ENCODE data around the gene CDH20. TPM values are rescaled to one million over a fixed set of nuclear protein-coding genes. Genes with fewer than 3 reads are reported as not detected.

Gene CDH20
- polyA plus RNA-seq, 3 donors = not detected

- peaks cover 0 to 1% (median 0%) of the 10 kb centered on the region in 7 donors for H3K9me3 Mint-ChIP-seq
- H3K9me3 ChIP-seq (replicated peaks in 1 of 2; ENCODE audit: control insufficient read depth in 1 of 2, insufficient read depth in 1 of 2, low read length in 2 of 2) = no peaks in the 10 kb centered on the region
- no peak overlapping the region for H3K4me2 ChIP-seq (replicated peaks; ENCODE audit: extremely low read depth, low read length, poor library complexity, severe bottlenecking)
- H3K9ac ChIP-seq (ENCODE audit: insufficient read depth, low read length, poor library complexity, severe bottlenecking) = no peak overlapping the region
- no peaks in the 10 kb centered on the region for H3K4me1 ChIP-seq (ENCODE audit: control insufficient read depth in 1 of 2, insufficient read depth in 2 of 2, low read length in 2 of 2)
- no peaks in the 10 kb centered on the region for H3K27me3 ChIP-seq (ENCODE audit: control insufficient read depth in 2 of 2, insufficient read depth in 2 of 2, low read length in 2 of 2)
- H3K4me3 ChIP-seq (replicated peaks in 1 of 3; ENCODE audit: low read depth in 2 of 3, low read length in 3 of 3) = no peak overlapping the region
- no peaks in the 10 kb centered on the region for H3K79me2 ChIP-seq (ENCODE audit: insufficient read depth, low read length)
- H4K20me1 ChIP-seq (ENCODE audit: insufficient read depth, low read length) = no peaks in the 10 kb centered on the region
- 100% methylated on average over 1 of the region's 3 CpGs for WGBS (ENCODE audit: insufficient coverage)
- H2AFZ ChIP-seq (ENCODE audit: insufficient read depth, low read depth, low read length, poor library complexity, severe bottlenecking) = no peak overlapping the region
- no peak for TF ChIP-seq CTCF (IDR thresholded peaks at IDR 0.05)
- H3K27ac Mint-ChIP-seq = no peak overlapping the region
- H3K4me1 Mint-ChIP-seq = no peaks in the 10 kb centered on the region
- no peak overlapping the region for H3K27ac ChIP-seq (ENCODE audit: low read depth in 1 of 2, low read length in 2 of 2)
- intact Hi-C loops (cut with micrococcal nuclease) = no loop called here
- no peak overlapping the region for H3K4me3 Mint-ChIP-seq
- H3K36me3 Mint-ChIP-seq = no peaks in the 10 kb centered on the region
- DNase-seq = no peak
- H3K36me3 ChIP-seq (replicated peaks in 1 of 2; ENCODE audit: control insufficient read depth in 1 of 2, insufficient read depth in 2 of 2, low read length in 2 of 2) = no peaks in the 10 kb centered on the region
- H3K27me3 Mint-ChIP-seq (ENCODE audit: low read depth in 3 of 3) = peaks cover 2% of the 10 kb centered on the region in 3 donors
Observed at GRCh38 chr18:61497422-61497821, 164.2 kb downstream of the CDH20 start.

GRCh38 chr18:61502472-61502871 lies 169.2 kb downstream of the CDH20 start:
- Histone ChIP-seq H3K4me1 (ENCODE audit: control insufficient read depth in 1 of 2, insufficient read depth in 2 of 2, low read length in 2 of 2) (no peaks in the 10 kb centered on the region), H3K36me3 (replicated peaks in 1 of 2; ENCODE audit: control insufficient read depth in 1 of 2, insufficient read depth in 2 of 2, low read length in 2 of 2) (no peaks in the 10 kb centered on the region), H4K20me1 (ENCODE audit: insufficient read depth, low read length) (no peaks in the 10 kb centered on the region), H3K9me3 (replicated peaks in 1 of 2; ENCODE audit: control insufficient read depth in 1 of 2, insufficient read depth in 1 of 2, low read length in 2 of 2) (no peaks in the 10 kb centered on the region), H3K9ac (ENCODE audit: insufficient read depth, low read length, poor library complexity, severe bottlenecking) (no peak overlapping the region), H3K4me3 (replicated peaks in 1 of 3; ENCODE audit: low read depth in 2 of 3, low read length in 3 of 3) (no peak overlapping the region), H3K79me2 (ENCODE audit: insufficient read depth, low read length) (no peaks in the 10 kb centered on the region), H3K27ac (ENCODE audit: low read depth in 1 of 2, low read length in 2 of 2) (no peak overlapping the region), H3K4me2 (replicated peaks; ENCODE audit: extremely low read depth, low read length, poor library complexity, severe bottlenecking) (no peak overlapping the region), H2AFZ (ENCODE audit: insufficient read depth, low read depth, low read length, poor library complexity, severe bottlenecking) (no peak overlapping the region), H3K27me3 (ENCODE audit: control insufficient read depth in 2 of 2, insufficient read depth in 2 of 2, low read length in 2 of 2) (peaks cover 0 to 5% of the 10 kb centered on the region in 2 donors)
- Mint-ChIP-seq H3K4me1 (no peaks in the 10 kb centered on the region), H3K9me3 (no peaks in the 10 kb centered on the region), H3K4me3 (no peak overlapping the region), H3K27ac (no peak overlapping the region), H3K36me3 (no peaks in the 10 kb centered on the region), H3K27me3 (ENCODE audit: low read depth in 3 of 3) (peaks cover 3 to 9% (median 5%) of the 10 kb centered on the region in 3 donors)
- 0% methylated on average over 1 of the region's 1 CpG for WGBS (ENCODE audit: insufficient coverage)
- intact Hi-C loops (cut with micrococcal nuclease) = no loop called here
- no peak for TF ChIP-seq CTCF (IDR thresholded peaks at IDR 0.05)
- DNase-seq = no peak
